Mesothelial cell of epicardium (in vitro differentiated cells): ENCODE data around the gene SYNGR2. TPM values are rescaled to one million over a fixed set of nuclear protein-coding genes. Genes with fewer than 3 reads are reported as not detected.

ENCODE experiments used
- DNase-seq, 2 experiments: peaks; one replicate each; pipeline ENCODE4 v3.0.0; 2021; ENCODE audit warnings: low spot score in 2 of 2; ENCODE audit not compliant: unreplicated experiment in 2 of 2
- H3K27ac Mint-ChIP-seq: 2 replicates; pipeline ENCODE4 v1.8.0; 2021; ENCODE audit warnings: mixed read lengths
- H3K27me3 Mint-ChIP-seq: 2 replicates; pipeline ENCODE4 v1.8.0; 2021; ENCODE audit warnings: low read depth, mixed read lengths
- H3K36me3 Mint-ChIP-seq: 2 replicates; pipeline ENCODE4 v1.8.0; 2021; ENCODE audit warnings: mixed read lengths
- H3K4me1 Mint-ChIP-seq: 2 replicates; pipeline ENCODE4 v1.8.0; 2021; ENCODE audit warnings: mixed read lengths
- H3K4me3 Mint-ChIP-seq: 2 replicates; pipeline ENCODE4 v1.8.0; 2021; ENCODE audit warnings: mild to moderate bottlenecking, moderate library complexity, mixed read lengths
- H3K9me3 Mint-ChIP-seq: 2 replicates; pipeline ENCODE4 v1.8.0; 2021; ENCODE audit warnings: mixed read lengths
- CTCF ChIP-seq: fragments of 200-600 bp; sonication (generic); IDR thresholded peaks from one replicate; pipeline ENCODE4 v1.5.0; 2021; ENCODE audit warnings: antibody characterized with exemption; ENCODE audit not compliant: unreplicated experiment
- total RNA-seq: library from RNA; stranded (reverse); gene quantifications from 3 replicates; pipeline ENCODE4 v1.2.1, GENCODE V29; 2021

Gene SYNGR2
- total RNA-seq, 1 donor from 2014 or later, result 52.0 TPM

DNA sequence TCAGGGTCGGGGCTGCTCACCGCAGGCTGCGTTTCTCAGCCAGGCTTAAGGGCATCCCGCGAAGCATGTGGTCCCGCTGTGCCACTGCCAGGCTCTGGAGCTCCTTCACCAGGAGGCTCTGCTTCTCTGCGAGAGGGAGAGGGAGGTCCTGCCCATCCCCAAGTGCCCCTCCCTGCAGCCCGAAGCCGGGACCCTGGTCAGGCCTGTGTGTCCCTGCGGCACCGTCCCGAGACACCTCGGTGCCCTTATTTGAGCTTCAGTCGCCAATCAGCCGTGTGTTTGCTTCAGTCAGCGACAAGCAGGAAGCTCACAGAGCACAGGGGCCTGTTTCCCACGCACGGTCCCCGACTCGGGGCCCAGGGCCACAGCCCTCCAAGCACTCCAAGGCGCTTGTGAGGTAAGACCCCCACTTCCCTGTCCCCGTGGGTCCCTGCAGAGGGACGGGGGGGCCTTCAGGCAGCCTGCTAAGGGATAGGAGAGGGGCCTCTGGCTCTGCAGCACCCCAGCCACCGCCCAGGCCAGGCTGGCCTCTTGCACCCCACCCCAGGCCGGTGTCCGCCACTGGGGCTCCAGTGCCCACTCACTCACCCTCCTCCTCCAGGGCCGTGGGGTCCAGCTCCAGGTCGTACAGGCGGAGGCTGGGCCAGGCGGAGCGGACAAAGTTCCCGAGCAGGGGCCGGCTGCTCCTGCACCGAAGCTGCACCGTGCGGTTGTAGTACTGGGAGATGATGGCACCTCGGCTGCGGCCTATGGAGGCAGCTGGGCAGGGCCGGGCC, 43.1 kb upstream of the SYNGR2 start:
- Mint-ChIP-seq H3K27ac (no peak overlapping the region), H3K9me3 (no peaks in the 10 kb centered on the region), H3K4me1 (peaks cover 22% of the 10 kb centered on the region), H3K36me3 (peaks cover 5% of the 10 kb centered on the region), H3K4me3 (no peak overlapping the region), H3K27me3 (no peaks in the 10 kb centered on the region)
- no peak for DNase-seq
- TF ChIP-seq CTCF, result no peak

- Mint-ChIP-seq H3K27me3 (peaks cover 7% of the 10 kb centered on the region), H3K4me3 (no peak overlapping the region), H3K36me3 (peaks cover 5% of the 10 kb centered on the region), H3K4me1 (peaks cover 24% of the 10 kb centered on the region), H3K9me3 (no peaks in the 10 kb centered on the region), H3K27ac (no peak overlapping the region)
- DNase-seq, result no peak
- no peak for TF ChIP-seq CTCF
These were observed 42.1 kb upstream of the SYNGR2 start for GRCh38 chr17:78125976-78126894.

DNA sequence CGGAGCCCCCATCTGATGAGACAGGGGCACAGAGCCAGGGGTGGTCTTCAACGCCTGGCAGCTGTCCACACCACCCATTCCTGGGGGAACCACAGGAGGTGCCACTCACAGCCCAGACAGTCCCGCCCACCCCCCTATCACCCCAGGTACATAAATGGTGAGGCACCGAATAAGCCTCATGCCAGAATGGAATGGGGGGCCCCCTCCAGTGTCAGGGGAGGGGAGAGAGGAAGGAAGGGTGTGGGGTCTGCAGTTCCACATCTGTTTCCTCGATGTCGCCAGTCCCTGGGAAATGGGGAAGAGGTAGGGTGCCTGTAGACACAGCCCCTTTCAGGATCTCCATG, 41.5 kb upstream of the SYNGR2 start:
- Mint-ChIP-seq H3K27me3 (peaks cover 7% of the 10 kb centered on the region), H3K27ac (peak overlapping the region; percentile 90), H3K4me3 (peak overlapping the region; percentile 82), H3K9me3 (no peaks in the 10 kb centered on the region), H3K36me3 (peaks cover 5% of the 10 kb centered on the region), H3K4me1 (peaks cover 24% of the 10 kb centered on the region)
- DNase-seq, result no peak
- no peak for TF ChIP-seq CTCF

DNA sequence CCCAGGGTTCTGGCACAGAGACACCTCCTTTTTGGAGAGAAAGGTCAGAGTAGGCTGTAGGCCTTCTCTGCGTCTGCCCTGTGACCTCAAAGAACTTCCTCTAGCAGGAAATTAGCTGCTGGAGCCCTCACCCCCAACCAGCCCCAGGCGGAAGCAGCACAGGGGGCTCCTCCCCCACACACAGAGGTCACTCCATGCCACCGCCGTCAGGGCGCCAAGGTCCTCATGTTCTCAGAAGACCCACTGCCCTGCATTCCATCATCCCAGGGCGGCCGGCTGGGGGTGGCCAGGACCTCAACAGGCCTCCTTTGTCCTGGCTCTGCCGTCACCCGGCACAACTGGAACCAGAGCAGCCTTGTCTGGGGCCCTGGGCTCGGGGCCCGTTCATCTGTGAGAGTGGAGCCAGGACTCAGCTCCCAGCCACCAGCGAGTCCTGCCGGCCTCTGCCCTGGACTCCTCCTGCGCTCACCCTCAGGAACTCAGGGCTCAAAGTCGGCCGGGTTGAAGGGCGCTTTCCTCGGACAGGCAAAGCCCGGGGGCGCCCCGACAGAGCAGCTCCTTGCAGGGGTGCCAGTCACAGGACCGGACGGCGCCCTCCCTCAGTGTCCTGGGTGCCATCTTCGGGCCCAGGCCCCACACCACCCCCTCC, 41.0 kb upstream of the SYNGR2 start:
- no peak for DNase-seq
- Mint-ChIP-seq H3K4me1 (peaks cover 24% of the 10 kb centered on the region), H3K27ac (peak overlapping the region; percentile 90), H3K36me3 (peaks cover 5% of the 10 kb centered on the region), H3K9me3 (no peaks in the 10 kb centered on the region), H3K4me3 (peak overlapping the region; percentile 82), H3K27me3 (peaks cover 7% of the 10 kb centered on the region)
- no peak for TF ChIP-seq CTCF

DNA sequence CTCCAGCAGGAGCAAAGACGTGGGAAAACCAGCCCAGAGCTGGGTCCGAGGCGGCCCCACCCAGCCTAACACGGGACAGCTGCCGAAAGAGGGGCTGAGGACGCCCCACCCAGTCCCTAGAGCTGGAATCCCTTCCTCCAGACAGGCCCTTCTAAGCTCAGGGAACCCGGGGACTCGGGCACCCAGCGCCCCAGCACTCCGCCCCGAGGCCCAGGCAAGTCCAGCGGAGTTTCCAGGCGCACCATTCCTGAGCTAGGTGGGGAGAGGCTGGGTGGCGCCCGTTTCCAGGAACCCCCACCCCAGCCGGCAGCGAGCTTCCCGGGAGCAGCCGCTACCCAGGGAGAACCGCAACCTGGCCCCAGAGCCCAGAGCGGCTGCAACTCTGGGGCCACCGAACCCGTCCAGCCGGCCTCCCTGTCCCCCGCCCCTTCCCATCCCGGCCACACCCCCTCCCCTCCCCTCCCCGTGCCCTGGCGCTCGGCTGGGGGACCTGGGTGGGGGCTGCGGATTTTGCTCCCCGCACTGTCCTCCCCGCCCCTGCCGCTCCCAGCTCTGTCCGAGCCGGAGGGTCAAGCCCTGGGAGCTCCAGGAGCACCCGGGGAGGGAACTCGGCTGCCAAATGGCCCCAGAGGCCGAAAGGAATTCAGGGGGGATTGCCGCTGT, 40.4 kb upstream of the SYNGR2 start:
- DNase-seq, result peak in 1 of 2 experiments; percentile 61
- Mint-ChIP-seq H3K27me3 (peaks cover 7% of the 10 kb centered on the region), H3K27ac (peak overlapping the region; percentile 90)

More for the DNA sequence above, 40.4 kb upstream of the SYNGR2 start:
- no peak for TF ChIP-seq CTCF
- H3K36me3 Mint-ChIP-seq, result peaks cover 4% of the 10 kb centered on the region
- H3K4me3 Mint-ChIP-seq, result peak overlapping the region; percentile 82
- no peaks in the 10 kb centered on the region for H3K9me3 Mint-ChIP-seq
- H3K4me1 Mint-ChIP-seq, result peaks cover 27% of the 10 kb centered on the region
